GM10266 (cell line): ENCODE data around the gene NIPSNAP2.
A peak's percentile ranks its signal among the peaks of the same experiment; 100 is the strongest.

Experiments
- DNase-seq: peaks from one replicate; pipeline ENCODE4 v3.0.0; 2012; ENCODE audit errors: extremely low spot score
- CTCF ChIP-seq: IDR thresholded peaks from 2 replicates; pipeline ENCODE4 v1.5.1; 2012; ENCODE audit warnings: mild to moderate bottlenecking, low read depth; ENCODE audit not compliant: control insufficient read depth, insufficient read depth; ENCODE audit errors: missing control alignments

NIPSNAP2 gene

GRCh38 chr7:55964261-55965099, at the start of gene NIPSNAP2:
Gene NIPSNAP2 (plus strand): TSS chr7:55964585. CDS start chr7:55964610, 25 bp downstream.
- peak; percentile 94 for TF ChIP-seq CTCF
- DNase-seq = peak; percentile 92

- TF ChIP-seq CTCF = no peak
- no peak for DNase-seq
Measured at GRCh38 chr7:55917771-55918170, 46.6 kb upstream of the NIPSNAP2 start.

GRCh38 chr7:55928006-55928767, 36.2 kb upstream of the NIPSNAP2 start:
- no peak for TF ChIP-seq CTCF
- no peak for DNase-seq

GRCh38 chr7:55931421-55932151, 32.8 kb upstream of the NIPSNAP2 start:
- DNase-seq = no peak

GRCh38 chr7:55939514-55940123, 24.8 kb upstream of the NIPSNAP2 start:
- DNase-seq = no peak
- TF ChIP-seq CTCF = no peak

More at GRCh38 chr7:55931421-55932151, 32.8 kb upstream of the NIPSNAP2 start:
- TF ChIP-seq CTCF = no peak

GRCh38 chr7:55946545-55946944, 17.8 kb upstream of the NIPSNAP2 start:
- no peak for TF ChIP-seq CTCF
- no peak for DNase-seq
